BE2C (cell line): Measurements from ENCODE around the gene BTRC.

ENCODE experiments used
- DNase-seq: peaks from one replicate; pipeline ENCODE4 v3.0.0-alpha.2; 2020
- H3K27me3 ChIP-seq: fragments of 250-450 bp; sonication (Bioruptor Pico); 2 replicates; pipeline ENCODE4 v1.5.1; 2020; ENCODE audit warnings: mild to moderate bottlenecking
- H3K36me3 ChIP-seq: fragments of 250-450 bp; sonication (Bioruptor Pico); 2 replicates; pipeline ENCODE4 v1.5.1; 2020; ENCODE audit warnings: mild to moderate bottlenecking
- H3K4me1 ChIP-seq: fragments of 250-450 bp; sonication (Bioruptor Pico); 2 replicates; pipeline ENCODE4 v1.5.1; 2020
- H3K4me3 ChIP-seq: 2 replicates; pipeline ENCODE4 v1.5.1; 2011; ENCODE audit warnings: low read depth, low read length
- H3K9me3 ChIP-seq: fragments of 250-450 bp; sonication (Bioruptor Pico); 2 replicates; pipeline ENCODE4 v1.5.1; 2020
- CTCF ChIP-seq: IDR thresholded peaks from 2 replicates; pipeline ENCODE4 v1.5.1; 2012; ENCODE audit warnings: mild to moderate bottlenecking, low read depth, low read length

Gene BTRC

GRCh38 chr10:101451667-101452069 lies 97.7 kb downstream of the BTRC start:
- Histone ChIP-seq H3K9me3 (no peaks in the 10 kb centered on the region), H3K36me3 (no peaks in the 10 kb centered on the region), H3K4me3 (no peak overlapping the region), H3K4me1 (peaks cover 34% of the 10 kb centered on the region), H3K27me3 (no peaks in the 10 kb centered on the region)
- no peak for TF ChIP-seq CTCF
- no peak for DNase-seq

GRCh38 chr10:101452176-101452575 lies 98.2 kb downstream of the BTRC start:
- no peak overlapping the region for H3K4me3 ChIP-seq
- no peak for TF ChIP-seq CTCF

GRCh38 chr10:101452593-101452992 lies 98.6 kb downstream of the BTRC start:
- Histone ChIP-seq H3K4me3 (no peak overlapping the region), H3K9me3 (no peaks in the 10 kb centered on the region; the same call in 1 of the 2 replicates), H3K27me3 (no peaks in the 10 kb centered on the region), H3K36me3 (no peaks in the 10 kb centered on the region), H3K4me1 (peaks cover 34% of the 10 kb centered on the region)
- no peak for DNase-seq
- TF ChIP-seq CTCF, result no peak

More at GRCh38 chr10:101452176-101452575, 98.2 kb downstream of the BTRC start:
- H3K36me3 ChIP-seq, result no peaks in the 10 kb centered on the region
- no peaks in the 10 kb centered on the region for H3K27me3 ChIP-seq
- no peak for DNase-seq
- H3K4me1 ChIP-seq, result peaks cover 34% of the 10 kb centered on the region
- H3K9me3 ChIP-seq, result no peaks in the 10 kb centered on the region; the same call in 1 of the 2 replicates

GRCh38 chr10:101453318-101453717 lies 99.4 kb downstream of the BTRC start:
- no peak overlapping the region for H3K4me3 ChIP-seq
- no peaks in the 10 kb centered on the region; the same call in 1 of the 2 replicates for H3K9me3 ChIP-seq
- H3K36me3 ChIP-seq, result no peaks in the 10 kb centered on the region
- peaks cover 34% of the 10 kb centered on the region for H3K4me1 ChIP-seq
- no peak for TF ChIP-seq CTCF
- no peak for DNase-seq
- H3K27me3 ChIP-seq, result no peaks in the 10 kb centered on the region

- peaks cover 34% of the 10 kb centered on the region for H3K4me1 ChIP-seq
- H3K4me3 ChIP-seq, result no peak overlapping the region
- no peaks in the 10 kb centered on the region for H3K36me3 ChIP-seq
- TF ChIP-seq CTCF, result no peak
- no peaks in the 10 kb centered on the region for H3K27me3 ChIP-seq
- H3K9me3 ChIP-seq, result no peaks in the 10 kb centered on the region; the same call in 1 of the 2 replicates
- no peak for DNase-seq
These were observed 100.1 kb downstream of the BTRC start for GRCh38 chr10:101453791-101454718.

DNA sequence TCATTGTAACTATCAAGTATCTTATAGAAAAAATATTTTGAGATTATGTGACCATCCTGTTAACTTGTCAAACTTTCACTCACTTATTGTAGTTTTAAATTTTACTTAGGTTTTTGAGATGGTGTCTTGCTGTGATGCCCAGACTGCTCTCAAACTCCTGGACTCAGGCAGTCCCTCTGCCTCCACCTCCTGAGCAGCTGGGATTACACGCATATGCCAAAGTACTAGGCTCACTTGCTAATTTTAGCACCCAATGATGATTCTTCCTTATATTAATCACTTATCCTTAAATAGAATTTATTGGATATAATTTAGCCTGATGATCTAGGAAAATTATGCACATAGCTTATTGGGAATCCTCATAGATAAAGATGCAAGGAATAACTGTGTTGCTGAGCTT lies 104.9 kb downstream of the BTRC start:
- no peak for TF ChIP-seq CTCF
- Histone ChIP-seq H3K36me3 (no peaks in the 10 kb centered on the region), H3K4me3 (no peak overlapping the region), H3K9me3 (no peaks in the 10 kb centered on the region; the same call in 1 of the 2 replicates), H3K27me3 (no peaks in the 10 kb centered on the region), H3K4me1 (peaks cover 2% of the 10 kb centered on the region; the same call in 1 of the 2 replicates)
- DNase-seq, result no peak
